Parathyroid adenoma (tissue), 2 donors: ENCODE measurements around the gene KPNA1.

Source experiments
- H2AFZ ChIP-seq: fragments of 300-600 bp; sonication (generic); one replicate; pipeline ENCODE4 v1.7.0; 2017; ENCODE audit warnings: antibody characterized with exemption, mild to moderate bottlenecking
- H3K27ac ChIP-seq: fragments of 300-600 bp; sonication (generic); one replicate; pipeline ENCODE4 v1.7.0; 2017
- H3K27me3 ChIP-seq: fragments of 300-600 bp; sonication (generic); one replicate; pipeline ENCODE4 v1.7.0; 2017; ENCODE audit warnings: low read length; ENCODE audit not compliant: control insufficient read depth, insufficient read depth
- H3K36me3 ChIP-seq: fragments of 300-600 bp; sonication (generic); one replicate; pipeline ENCODE4 v1.7.0; 2017; ENCODE audit warnings: low read length; ENCODE audit not compliant: control insufficient read depth, insufficient read depth
- H3K4me1 ChIP-seq: fragments of 300-600 bp; sonication (generic); one replicate; pipeline ENCODE4 v1.7.0; 2017; ENCODE audit warnings: control low read depth
- H3K4me2 ChIP-seq: fragments of 300-600 bp; sonication (generic); one replicate; pipeline ENCODE4 v1.7.0; 2017; ENCODE audit warnings: low read length
- H3K4me3 ChIP-seq: fragments of 300-600 bp; sonication (generic); one replicate; pipeline ENCODE4 v1.7.0; 2017; ENCODE audit warnings: low read depth, low read length
- H3K79me2 ChIP-seq: fragments of 300-600 bp; sonication (generic); one replicate; pipeline ENCODE4 v1.7.0; 2017; ENCODE audit warnings: control low read depth
- H3K9ac ChIP-seq: fragments of 300-600 bp; sonication (generic); one replicate; pipeline ENCODE4 v1.7.0; 2017; ENCODE audit warnings: mild to moderate bottlenecking
- H3K9me3 ChIP-seq: fragments of 300-600 bp; sonication (generic); one replicate; pipeline ENCODE4 v1.7.0; 2017; ENCODE audit warnings: low read length; ENCODE audit not compliant: control insufficient read depth
- TF ChIP-seq, protein P1 (sequence below): fragments of 300-600 bp; sonication (generic); IDR thresholded peaks from one replicate; pipeline ENCODE4 v1.7.0; 2017; ENCODE audit warnings: antibody characterized with exemption, mild to moderate bottlenecking
- donor health status: primary hyperparathyroidism.

The KPNA1 gene

DNA sequence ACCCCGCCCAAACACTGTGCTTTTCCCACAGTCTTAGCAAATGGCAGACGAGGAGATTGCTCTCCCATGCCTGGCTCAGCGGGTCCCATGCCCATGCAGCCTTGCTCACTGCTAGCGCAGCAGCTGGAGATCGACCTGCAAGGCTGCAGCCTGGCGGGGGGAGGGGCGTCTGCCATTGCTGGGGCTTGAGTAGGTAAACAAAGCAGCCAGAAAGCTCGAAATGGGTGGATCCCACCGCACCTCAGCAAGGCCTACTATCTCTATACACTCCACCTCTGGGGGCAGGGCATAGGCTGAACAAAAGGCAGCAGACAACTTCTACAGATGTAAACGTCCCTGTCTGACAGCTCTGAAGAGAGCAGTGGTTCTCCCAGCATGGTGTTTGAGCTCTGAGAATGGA is 71.6 kb downstream of the KPNA1 start:
- peak overlapping the region; percentile 74 for H3K27ac ChIP-seq

DNA sequence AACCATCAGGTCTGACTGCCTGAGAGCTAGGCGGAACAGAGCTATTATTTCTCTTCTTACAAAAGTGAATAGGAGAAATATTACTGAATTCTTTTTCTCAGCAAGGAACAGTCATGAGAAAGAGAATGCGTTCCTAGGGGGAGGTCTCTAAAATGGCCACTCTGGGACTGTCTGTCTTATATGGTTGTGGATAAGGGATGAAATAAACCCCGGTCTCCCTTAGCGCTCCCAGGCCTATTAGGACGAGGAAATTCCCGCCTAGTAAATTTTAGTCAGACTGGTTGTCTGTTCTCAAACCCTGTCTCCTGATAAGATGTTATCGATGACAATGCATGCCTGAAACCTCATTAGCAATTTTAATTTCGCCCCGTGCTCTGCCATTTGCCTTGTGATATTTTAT is 78.8 kb downstream of the KPNA1 start:
- Histone ChIP-seq H3K4me1 (no peaks in the 10 kb centered on the region), H3K27ac (no peak overlapping the region), H3K79me2 (peaks cover 4% of the 10 kb centered on the region), H3K27me3 (no peaks in the 10 kb centered on the region), H3K4me2 (no peak overlapping the region), H3K9me3 (no peaks in the 10 kb centered on the region), H3K4me3 (no peak overlapping the region), H3K9ac (no peak overlapping the region), H2AFZ (no peak overlapping the region), H3K36me3 (no peaks in the 10 kb centered on the region)
- TF ChIP-seq, protein P1, sequence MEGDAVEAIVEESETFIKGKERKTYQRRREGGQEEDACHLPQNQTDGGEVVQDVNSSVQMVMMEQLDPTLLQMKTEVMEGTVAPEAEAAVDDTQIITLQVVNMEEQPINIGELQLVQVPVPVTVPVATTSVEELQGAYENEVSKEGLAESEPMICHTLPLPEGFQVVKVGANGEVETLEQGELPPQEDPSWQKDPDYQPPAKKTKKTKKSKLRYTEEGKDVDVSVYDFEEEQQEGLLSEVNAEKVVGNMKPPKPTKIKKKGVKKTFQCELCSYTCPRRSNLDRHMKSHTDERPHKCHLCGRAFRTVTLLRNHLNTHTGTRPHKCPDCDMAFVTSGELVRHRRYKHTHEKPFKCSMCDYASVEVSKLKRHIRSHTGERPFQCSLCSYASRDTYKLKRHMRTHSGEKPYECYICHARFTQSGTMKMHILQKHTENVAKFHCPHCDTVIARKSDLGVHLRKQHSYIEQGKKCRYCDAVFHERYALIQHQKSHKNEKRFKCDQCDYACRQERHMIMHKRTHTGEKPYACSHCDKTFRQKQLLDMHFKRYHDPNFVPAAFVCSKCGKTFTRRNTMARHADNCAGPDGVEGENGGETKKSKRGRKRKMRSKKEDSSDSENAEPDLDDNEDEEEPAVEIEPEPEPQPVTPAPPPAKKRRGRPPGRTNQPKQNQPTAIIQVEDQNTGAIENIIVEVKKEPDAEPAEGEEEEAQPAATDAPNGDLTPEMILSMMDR: no peak

More for the DNA sequence above, 71.6 kb downstream of the KPNA1 start:
- no peaks in the 10 kb centered on the region for H3K36me3 ChIP-seq
- peaks cover 15% of the 10 kb centered on the region for H3K4me1 ChIP-seq
- no peak overlapping the region for H3K4me3 ChIP-seq
- H3K4me2 ChIP-seq: no peak overlapping the region
- no peaks in the 10 kb centered on the region for H3K27me3 ChIP-seq
- no peak overlapping the region for H3K9ac ChIP-seq
- H3K9me3 ChIP-seq: no peaks in the 10 kb centered on the region
- TF ChIP-seq, protein P1: no peak
- H2AFZ ChIP-seq: no peak overlapping the region
- peaks cover 35% of the 10 kb centered on the region for H3K79me2 ChIP-seq

GRCh38 chr3:122430371-122430770 is 84.4 kb downstream of the KPNA1 start:
- H3K36me3 ChIP-seq: no peaks in the 10 kb centered on the region

DNA sequence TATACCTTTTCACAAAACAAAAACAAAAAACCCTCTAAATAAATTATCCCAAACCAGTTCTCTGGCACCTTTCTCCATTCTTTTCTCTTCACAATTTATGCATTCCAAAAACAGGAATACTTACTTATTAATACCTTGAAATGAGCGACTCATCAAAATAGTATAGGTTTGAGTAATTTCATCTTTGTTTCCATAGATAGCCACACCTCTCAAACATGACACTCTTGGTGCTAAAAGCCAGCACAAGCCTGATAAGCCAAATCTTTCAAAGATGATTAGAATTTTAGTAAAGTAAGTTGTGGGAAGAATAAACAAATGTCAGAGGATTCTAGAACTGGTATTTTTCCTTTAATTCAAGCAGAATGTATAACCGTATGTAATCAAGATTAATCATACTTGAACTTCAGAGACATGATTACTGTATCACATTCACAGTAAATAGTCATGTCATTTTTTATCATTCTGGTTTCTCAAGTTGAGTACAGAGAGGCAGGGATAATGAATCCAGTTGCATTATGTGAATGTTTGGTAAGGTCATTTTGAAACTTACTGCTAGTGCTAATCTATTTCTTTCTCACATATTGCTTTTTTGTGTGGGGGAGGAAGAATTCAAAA is 86.8 kb downstream of the KPNA1 start:
- Histone ChIP-seq H3K4me1 (no peaks in the 10 kb centered on the region), H3K27me3 (no peaks in the 10 kb centered on the region), H2AFZ (no peak overlapping the region), H3K4me2 (no peak overlapping the region), H3K9ac (no peak overlapping the region), H3K79me2 (peaks cover 1% of the 10 kb centered on the region), H3K9me3 (no peaks in the 10 kb centered on the region), H3K27ac (no peak overlapping the region), H3K36me3 (no peaks in the 10 kb centered on the region), H3K4me3 (no peak overlapping the region)
- TF ChIP-seq, protein P1: no peak

More at GRCh38 chr3:122430371-122430770, 84.4 kb downstream of the KPNA1 start:
- Histone ChIP-seq H3K27me3 (no peaks in the 10 kb centered on the region), H2AFZ (no peak overlapping the region), H3K4me3 (no peak overlapping the region), H3K9ac (no peak overlapping the region), H3K4me1 (no peaks in the 10 kb centered on the region), H3K27ac (no peak overlapping the region), H3K79me2 (peaks cover 2% of the 10 kb centered on the region), H3K9me3 (no peaks in the 10 kb centered on the region), H3K4me2 (no peak overlapping the region)
- TF ChIP-seq, protein P1: no peak

DNA sequence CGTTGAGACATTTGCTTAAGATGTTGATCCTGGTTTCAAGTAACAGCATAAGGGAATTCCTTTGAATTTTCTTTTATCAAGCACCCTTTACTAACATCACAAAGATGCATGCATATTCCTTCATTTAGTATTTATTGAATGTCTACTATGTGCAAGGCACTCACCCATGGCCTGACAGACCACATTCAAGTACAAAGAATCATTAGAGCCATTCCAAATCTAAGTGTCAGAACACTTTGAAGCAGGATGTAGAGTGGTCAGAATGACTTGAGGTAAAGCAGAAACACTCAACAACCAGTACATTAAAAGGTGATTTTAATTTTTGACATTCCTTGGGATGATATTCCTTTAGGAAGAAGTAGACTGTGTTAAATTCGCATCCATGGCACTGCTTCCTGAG is 92.9 kb downstream of the KPNA1 start:
- Histone ChIP-seq H3K4me3 (no peak overlapping the region), H3K27me3 (no peaks in the 10 kb centered on the region), H3K36me3 (no peaks in the 10 kb centered on the region), H3K27ac (no peak overlapping the region), H3K4me1 (peaks cover 4% of the 10 kb centered on the region), H3K79me2 (peaks cover 14% of the 10 kb centered on the region), H3K9me3 (no peaks in the 10 kb centered on the region), H3K4me2 (no peak overlapping the region), H3K9ac (no peak overlapping the region), H2AFZ (no peak overlapping the region)
- TF ChIP-seq, protein P1: no peak
